Astrocyte (in vitro differentiated cells and primary cell): ENCODE results near the gene ANAPC15. TPM values are rescaled to one million over a fixed set of nuclear protein-coding genes. Genes with fewer than 3 reads are reported as not detected.

Experiments used
- DNase-seq: peaks from one replicate; pipeline ENCODE4 v3.0.0-alpha.2; 2010; ENCODE audit warnings: low read depth
- FAIRE-seq: peaks from 2 replicates; lab custom pipeline; 2011; peaks lifted over from hg19 to GRCh38; lab: Jason Lieb, UNC
- H2AFZ ChIP-seq: 2 replicates; pipeline ENCODE4 v1.6.0; 2012; ENCODE audit warnings: low read depth, low read length, inconsistent platforms
- H3K27ac ChIP-seq: 2 replicates; pipeline ENCODE4 v1.5.1; 2011; ENCODE audit warnings: low read depth, low read length, inconsistent platforms
- H3K27me3 ChIP-seq: 2 replicates; pipeline ENCODE4 v1.6.0; 2011; ENCODE audit warnings: low read length, inconsistent platforms; ENCODE audit not compliant: insufficient read depth
- H3K36me3 ChIP-seq: 2 replicates; pipeline ENCODE4 v1.5.1; 2011; ENCODE audit warnings: low read length, inconsistent platforms; ENCODE audit not compliant: insufficient read depth
- H3K4me1 ChIP-seq: 2 replicates; pipeline ENCODE4 v1.5.1; 2011; ENCODE audit warnings: low read length, inconsistent platforms; ENCODE audit not compliant: insufficient read depth
- H3K4me2 ChIP-seq: 2 replicates; pipeline ENCODE4 v1.6.0; 2012; ENCODE audit warnings: low read length, inconsistent platforms
- H3K4me3 ChIP-seq: 2 replicates; pipeline ENCODE4 v1.5.1; 2011; ENCODE audit warnings: low read depth, mild to moderate bottlenecking, low read length, inconsistent platforms; ENCODE audit not compliant: insufficient read depth
- H3K79me2 ChIP-seq: 2 replicates; pipeline ENCODE4 v1.6.0; 2012; ENCODE audit warnings: mild to moderate bottlenecking, low read length, inconsistent platforms; ENCODE audit not compliant: insufficient read depth
- H3K9ac ChIP-seq: 2 replicates; pipeline ENCODE4 v1.6.0; 2012; ENCODE audit warnings: mild to moderate bottlenecking, low read length, inconsistent platforms
- H3K9me3 ChIP-seq: 2 replicates; pipeline ENCODE4 v1.5.1; 2012; ENCODE audit warnings: low read depth, mild to moderate bottlenecking, low read length, inconsistent platforms; ENCODE audit not compliant: insufficient read depth
- H4K20me1 ChIP-seq: 2 replicates; pipeline ENCODE4 v1.6.0; 2012; ENCODE audit warnings: low read length, inconsistent platforms; ENCODE audit not compliant: insufficient read depth
- H3K27ac Mint-ChIP-seq: one replicate; pipeline ENCODE4 v1.8.0; 2021; ENCODE audit warnings: mild to moderate bottlenecking, mixed read lengths; ENCODE audit not compliant: unreplicated experiment
- H3K27me3 Mint-ChIP-seq: one replicate; pipeline ENCODE4 v1.8.0; 2021; ENCODE audit warnings: low read depth, mixed read lengths; ENCODE audit not compliant: unreplicated experiment
- H3K36me3 Mint-ChIP-seq: one replicate; pipeline ENCODE4 v1.8.0; 2021; ENCODE audit warnings: low read depth, mixed read lengths; ENCODE audit not compliant: unreplicated experiment
- H3K4me1 Mint-ChIP-seq: one replicate; pipeline ENCODE4 v1.8.0; 2021; ENCODE audit warnings: low read depth, mixed read lengths; ENCODE audit not compliant: unreplicated experiment
- H3K4me3 Mint-ChIP-seq: one replicate; pipeline ENCODE4 v1.8.0; 2021; ENCODE audit warnings: mild to moderate bottlenecking, moderate library complexity, mixed read lengths; ENCODE audit not compliant: unreplicated experiment
- H3K9me3 Mint-ChIP-seq: one replicate; pipeline ENCODE4 v1.8.0; 2021; ENCODE audit warnings: mild to moderate bottlenecking, mixed read lengths; ENCODE audit not compliant: unreplicated experiment
- CTCF ChIP-seq: IDR thresholded peaks from 2 replicates; pipeline ENCODE4 v1.5.1; 2011; ENCODE audit warnings: low read depth, mild to moderate bottlenecking, inconsistent platforms, low read length, moderate library complexity; ENCODE audit not compliant: insufficient read depth
- EZH2 ChIP-seq: IDR thresholded peaks from 2 replicates; pipeline ENCODE4 v1.6.1; 2012; ENCODE audit warnings: mild to moderate bottlenecking, low read length, inconsistent platforms; ENCODE audit not compliant: insufficient read depth
- total RNA-seq: library from RNA; stranded (reverse); gene quantifications from 2 replicates; pipeline ENCODE4 v1.2.1, GENCODE V29; 2021

The ANAPC15 gene
- total RNA-seq, 1 donor from 2014 or later = 39.0 TPM

GRCh38 chr11:72112978-72113808 lies 698 bp upstream of the ANAPC15 start:
- Histone ChIP-seq H3K79me2 (no peaks in the 10 kb centered on the region), H2AFZ (peak overlapping the region; percentile 80), H3K4me1 (peaks cover 20% of the 10 kb centered on the region), H3K36me3 (no peaks in the 10 kb centered on the region), H3K27ac (peak overlapping the region; percentile 98), H3K4me3 (peak overlapping the region; percentile 71), H4K20me1 (no peaks in the 10 kb centered on the region), H3K9ac (peak overlapping the region; percentile 95), H3K9me3 (no peaks in the 10 kb centered on the region), H3K4me2 (peak overlapping the region; percentile 92), H3K27me3 (no peaks in the 10 kb centered on the region)
- TF ChIP-seq CTCF = no peak
- no peak for TF ChIP-seq EZH2
- FAIRE-seq = no peak
- Mint-ChIP-seq H3K36me3 (peaks cover 13% of the 10 kb centered on the region), H3K27me3 (peaks cover 2% of the 10 kb centered on the region), H3K9me3 (peaks cover 2% of the 10 kb centered on the region), H3K4me3 (peak overlapping the region; percentile 96), H3K4me1 (peaks cover 4% of the 10 kb centered on the region), H3K27ac (peak overlapping the region; percentile 100)
- no peak for DNase-seq

DNA sequence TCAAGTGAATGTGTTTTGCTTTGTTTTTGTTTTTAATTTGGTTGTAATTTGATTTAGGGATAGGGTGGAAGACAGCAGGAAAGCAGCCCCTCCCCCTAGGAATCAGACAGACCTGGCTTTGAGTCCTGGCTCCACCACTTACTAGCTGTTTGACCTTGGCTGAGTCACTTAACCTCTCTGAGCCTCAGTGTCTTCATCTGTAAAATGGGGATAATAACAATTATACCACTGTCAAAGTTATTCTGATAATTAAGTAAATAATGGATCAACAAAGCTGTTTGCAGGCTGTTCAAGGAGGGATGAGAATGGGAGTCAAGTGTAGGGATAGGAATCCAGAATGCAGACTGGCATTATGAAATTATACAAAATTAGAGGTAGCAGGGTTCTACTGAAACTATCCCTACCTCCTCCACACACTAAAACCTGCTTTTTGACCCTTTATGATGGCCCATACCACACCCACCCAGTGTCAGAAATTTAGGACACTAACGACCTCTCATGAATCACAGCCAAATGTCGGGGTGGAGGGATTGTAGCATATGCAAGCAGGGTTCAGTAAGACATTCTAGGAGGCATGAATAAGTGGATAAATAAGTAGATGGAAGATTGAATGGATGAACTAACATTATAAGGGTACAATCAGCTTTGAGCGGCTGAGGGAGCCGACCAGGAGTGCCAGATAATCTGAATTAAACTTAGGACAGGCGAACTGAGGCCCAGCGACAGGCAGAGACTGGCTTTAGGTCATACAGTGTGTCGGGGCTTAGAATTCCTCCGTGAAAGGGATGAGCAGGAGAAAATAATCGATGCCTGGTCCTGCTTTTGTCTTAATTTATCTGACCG lies 974 bp downstream of the ANAPC15 start:
- H2AFZ ChIP-seq = peak overlapping the region; percentile 76
- H3K27ac Mint-ChIP-seq = peak overlapping the region; percentile 100
- H4K20me1 ChIP-seq = no peaks in the 10 kb centered on the region
- H3K9ac ChIP-seq = peak overlapping the region; percentile 95
- no peaks in the 10 kb centered on the region for H3K79me2 ChIP-seq
- DNase-seq (no peak), FAIRE-seq (no peak)
- no peaks in the 10 kb centered on the region for H3K27me3 ChIP-seq
- H3K4me1 ChIP-seq = peaks cover 20% of the 10 kb centered on the region
- H3K4me3 Mint-ChIP-seq = peak overlapping the region; percentile 96
- no peaks in the 10 kb centered on the region for H3K36me3 ChIP-seq
- H3K4me1 Mint-ChIP-seq = peaks cover 4% of the 10 kb centered on the region
- H3K4me3 ChIP-seq = peak overlapping the region; percentile 71
- no peaks in the 10 kb centered on the region for H3K9me3 ChIP-seq
- peak overlapping the region; percentile 98 for H3K27ac ChIP-seq
- H3K9me3 Mint-ChIP-seq = no peaks in the 10 kb centered on the region
- H3K4me2 ChIP-seq = peak overlapping the region; percentile 92
- H3K36me3 Mint-ChIP-seq = peaks cover 18% of the 10 kb centered on the region
- no peak for TF ChIP-seq EZH2
- TF ChIP-seq CTCF = no peak
- no peaks in the 10 kb centered on the region for H3K27me3 Mint-ChIP-seq
